H1 (cell line): Measurements from ENCODE around the gene CERS3. TPM values are rescaled to one million over a fixed set of nuclear protein-coding genes. Genes with fewer than 3 reads are reported as not detected.

Experiments used
- CTCF ChIA-PET: fragments of 300-600 bp; sonication (Branson Sonifier 250); formaldehyde crosslinking; loops from one replicate; lab custom pipeline; 2021; ENCODE audit not compliant: partially characterized antibody; lab: Charles Lee
- POLR2A ChIA-PET: fragments of 300-600 bp; sonication (Branson Sonifier 250); formaldehyde crosslinking; loops from one replicate; lab custom pipeline; 2021; ENCODE audit warnings: inconsistent platforms; ENCODE audit not compliant: partially characterized antibody; lab: Charles Lee
- DNase-seq, 2 experiments: peaks; one replicate each; pipeline versions ENCODE4 v3.0.0 to v3.0.0-alpha.2; 2010 to 2022; ENCODE audit warnings: low spot score in 2 of 2, low read depth in 1 of 2, mixed read lengths in 1 of 2
- FAIRE-seq: peaks from 2 replicates; lab custom pipeline; 2011; peaks lifted over from hg19 to GRCh38; lab: Jason Lieb, UNC
- H2AFZ ChIP-seq: 2 replicates; pipeline ENCODE4 v1.8.1; 2012; ENCODE audit warnings: low read length, inconsistent platforms
- H2AK5ac ChIP-seq: 2 replicates; pipeline ENCODE4 v1.6.1; 2013; ENCODE audit warnings: low read depth, low read length
- H2BK120ac ChIP-seq: replicated peaks from 2 replicates; pipeline ENCODE3; 2013; ENCODE audit warnings: low read depth, low read length, inconsistent platforms
- H2BK12ac ChIP-seq: 2 replicates; pipeline ENCODE4 v1.6.1; 2013; ENCODE audit warnings: low read depth, low read length
- H2BK15ac ChIP-seq: 2 replicates; pipeline ENCODE4 v1.6.1; 2013; ENCODE audit warnings: low read length
- H2BK20ac ChIP-seq: 2 replicates; pipeline ENCODE4 v1.6.1; 2013; ENCODE audit warnings: low read length
- H2BK5ac ChIP-seq: 2 replicates; pipeline ENCODE4 v1.6.1; 2013; ENCODE audit warnings: low read depth, low read length
- H3K14ac ChIP-seq: 2 replicates; pipeline ENCODE4 v1.6.1; 2013; ENCODE audit warnings: inconsistent platforms; ENCODE audit not compliant: insufficient read length
- H3K18ac ChIP-seq: 2 replicates; pipeline ENCODE4 v1.6.1; 2013; ENCODE audit warnings: low read length; ENCODE audit errors: extremely low read depth
- H3K23ac ChIP-seq: 2 replicates; pipeline ENCODE4 v1.6.1; 2013; ENCODE audit warnings: inconsistent platforms; ENCODE audit not compliant: insufficient read length
- H3K23me2 ChIP-seq: 2 replicates; pipeline ENCODE4 v1.6.1; 2013; ENCODE audit warnings: low read depth, low read length
- H3K27ac ChIP-seq: 2 replicates; pipeline ENCODE4 v1.6.1; 2011; ENCODE audit warnings: low read depth, low read length, inconsistent platforms
- H3K27me3 ChIP-seq, 4 experiments: replicated peaks in 1 of 4; 1 replicate in 1 of 4; 2 replicates in 3 of 4; pipeline versions ENCODE4 v1.6.1 to v1.8.1; 2011 to 2013; ENCODE audit warnings: low read length in 3 of 4, mild to moderate bottlenecking in 3 of 4, inconsistent platforms in 2 of 4, mixed read lengths in 2 of 4, moderate library complexity in 1 of 4; ENCODE audit not compliant: control insufficient read depth in 3 of 4, insufficient read depth in 3 of 4; ENCODE audit errors: extremely low read depth in 1 of 4
- H3K36me3 ChIP-seq, 4 experiments: 2 replicates each; pipeline versions ENCODE4 v1.6.1 to v1.8.1; 2011 to 2013; ENCODE audit warnings: mild to moderate bottlenecking in 4 of 4, low read length in 3 of 4, moderate library complexity in 2 of 4, control low read depth in 1 of 4, inconsistent platforms in 1 of 4; ENCODE audit not compliant: insufficient read depth in 4 of 4, control insufficient read depth in 2 of 4
- H3K4ac ChIP-seq: replicated peaks from 2 replicates; pipeline ENCODE3; 2013; ENCODE audit warnings: low read length, low read depth, mixed read lengths, inconsistent platforms; ENCODE audit not compliant: insufficient read length
- H3K4me1 ChIP-seq, 4 experiments: replicated peaks in 1 of 4; 1 replicate in 1 of 4; 2 replicates in 3 of 4; pipeline versions ENCODE4 v1.6.1 to v1.8.1; 2011 to 2013; ENCODE audit warnings: low read length in 3 of 4, inconsistent platforms in 2 of 4, mixed read lengths in 1 of 4; ENCODE audit not compliant: insufficient read depth in 4 of 4, control insufficient read depth in 3 of 4
- H3K4me2 ChIP-seq, 2 experiments: 2 replicates each; pipeline versions ENCODE4 v1.6.1 to v1.8.1; 2011 to 2013; ENCODE audit warnings: low read depth in 2 of 2, low read length in 2 of 2, control low read depth in 1 of 2, inconsistent platforms in 1 of 2, mild to moderate bottlenecking in 1 of 2; ENCODE audit not compliant: insufficient read depth in 1 of 2
- H3K4me3 ChIP-seq, 4 experiments: fragments of 200-600, 300-600 bp in 1 of 4; sonication (generic), shearing (Covaris generic), sonication (Bioruptor Twin) in 1 of 4; 2 replicates each; pipeline versions ENCODE4 v1.5.1 to v1.8.1; 2011 to 2016; ENCODE audit warnings: low read length in 4 of 4, low read depth in 3 of 4, control low read depth in 2 of 4, inconsistent platforms in 2 of 4, mild to moderate bottlenecking in 2 of 4, mixed read lengths in 1 of 4, moderate library complexity in 1 of 4; ENCODE audit not compliant: insufficient read depth in 2 of 4; ENCODE audit errors: extremely low read depth in 1 of 4
- H3K56ac ChIP-seq: replicated peaks from 2 replicates; pipeline ENCODE3; 2013; ENCODE audit warnings: low read depth, mild to moderate bottlenecking, mixed read lengths, low read length, inconsistent platforms; ENCODE audit not compliant: insufficient read length
- H3K79me1 ChIP-seq: 2 replicates; pipeline ENCODE4 v1.6.1; 2013; ENCODE audit warnings: low read depth, low read length, control low read depth
- H3K79me2 ChIP-seq, 2 experiments: 2 replicates each; pipeline versions ENCODE4 v1.6.1 to v1.8.1; 2012 to 2013; ENCODE audit warnings: low read length in 2 of 2, mild to moderate bottlenecking in 2 of 2, inconsistent platforms in 1 of 2; ENCODE audit not compliant: insufficient read depth in 2 of 2, control insufficient read depth in 1 of 2
- H3K9ac ChIP-seq, 4 experiments: replicated peaks in 1 of 4; 1 replicate in 1 of 4; 2 replicates in 3 of 4; pipeline versions ENCODE4 v1.6.1 to v1.8.1; 2011 to 2013; ENCODE audit warnings: low read depth in 3 of 4, low read length in 3 of 4, control low read depth in 2 of 4, mild to moderate bottlenecking in 2 of 4, moderate library complexity in 2 of 4, inconsistent platforms in 1 of 4; ENCODE audit errors: extremely low read depth in 1 of 4
- H3K9me3 ChIP-seq, 2 experiments: 2 replicates each; pipeline versions ENCODE4 v1.6.1 to v1.8.1; 2012 to 2013; ENCODE audit warnings: mild to moderate bottlenecking in 2 of 2, moderate library complexity in 2 of 2, control low read depth in 1 of 2, inconsistent platforms in 1 of 2, low read depth in 1 of 2, low read length in 1 of 2, mixed read lengths in 1 of 2; ENCODE audit not compliant: insufficient read depth in 2 of 2
- H4K20me1 ChIP-seq, 2 experiments: replicated peaks in 1 of 2; 2 replicates each; pipeline versions ENCODE3 to v1.8.1; 2011 to 2013; ENCODE audit warnings: inconsistent platforms in 2 of 2, low read length in 2 of 2, mild to moderate bottlenecking in 1 of 2; ENCODE audit not compliant: insufficient read depth in 2 of 2, control insufficient read depth in 1 of 2
- H4K5ac ChIP-seq: 2 replicates; pipeline ENCODE4 v1.6.1; 2013; ENCODE audit warnings: low read length, low read depth, mixed read lengths, inconsistent platforms; ENCODE audit not compliant: insufficient read length
- H4K8ac ChIP-seq: 2 replicates; pipeline ENCODE4 v1.8.0; 2013; ENCODE audit warnings: mild to moderate bottlenecking, moderate library complexity, low read length, inconsistent platforms; ENCODE audit not compliant: insufficient read depth; ENCODE audit errors: extremely low read depth
- H4K91ac ChIP-seq: replicated peaks from 2 replicates; pipeline ENCODE3; 2013; ENCODE audit warnings: low read length, mixed read lengths, inconsistent platforms; ENCODE audit not compliant: insufficient read length
- ASH2L ChIP-seq: fragments of 200-600, 300-600 bp; sonication (generic); IDR thresholded peaks from one replicate; pipeline ENCODE4 v1.7.1; 2017; ENCODE audit warnings: low read length
- BRCA1 ChIP-seq: IDR thresholded peaks from 2 replicates; pipeline ENCODE4 v1.6.1; 2012; ENCODE audit warnings: low read depth, low read length, improper control_type of control experiment
- CBX5 ChIP-seq: fragments of 300-800, 300-1000 bp; sonication (generic); IDR thresholded peaks from 2 replicates; pipeline ENCODE4 v1.7.1; 2016; ENCODE audit warnings: antibody characterized with exemption, low read length, low read depth
- CEBPB ChIP-seq: IDR thresholded peaks from 2 replicates; pipeline ENCODE4 v1.6.1; 2012; ENCODE audit warnings: low read depth, low read length
- CREB1 ChIP-seq: IDR thresholded peaks from 2 replicates; pipeline ENCODE4 v1.6.1; 2012; ENCODE audit warnings: inconsistent platforms
- EZH2 ChIP-seq: fragments of 200-600 bp; sonication (generic); IDR thresholded peaks from 2 replicates; pipeline ENCODE4 v1.7.1; 2012; ENCODE audit warnings: low read depth, mild to moderate bottlenecking, moderate library complexity, low read length, inconsistent platforms; ENCODE audit not compliant: severe bottlenecking
- FOSL1 ChIP-seq: IDR thresholded peaks from 2 replicates; pipeline ENCODE4 v1.6.1; 2011; ENCODE audit warnings: mild to moderate bottlenecking, low read depth, low read length, moderate library complexity; ENCODE audit not compliant: insufficient read depth
- KDM1A ChIP-seq: fragments of 200-600, 300-600 bp; sonication (generic); IDR thresholded peaks from 2 replicates; pipeline ENCODE4 v1.7.1; 2016; ENCODE audit warnings: mild to moderate bottlenecking, low read length, borderline replicate concordance
- KDM4A ChIP-seq: IDR thresholded peaks from one replicate; pipeline ENCODE4 v1.7.1; 2012; ENCODE audit warnings: low read depth, mild to moderate bottlenecking, moderate library complexity, low read length, inconsistent platforms; ENCODE audit not compliant: severe bottlenecking
- KDM5A ChIP-seq: fragments of 200-600 bp; IDR thresholded peaks from 2 replicates; pipeline ENCODE4 v1.7.1; 2012; ENCODE audit warnings: mild to moderate bottlenecking, low read length, inconsistent platforms, mixed read lengths
- NRF1 ChIP-seq: IDR thresholded peaks from 2 replicates; pipeline ENCODE4 v1.6.1; 2011; ENCODE audit warnings: mild to moderate bottlenecking, low read depth, low read length, improper control_type of control experiment
- SIX5 ChIP-seq: IDR thresholded peaks from 2 replicates; pipeline ENCODE4 v1.6.1; 2011; ENCODE audit warnings: mild to moderate bottlenecking, low read depth, low read length
- SP1 ChIP-seq: IDR thresholded peaks from 2 replicates; pipeline ENCODE4 v1.6.1; 2011; ENCODE audit warnings: low read depth, low read length
- TAF7 ChIP-seq: optimal IDR thresholded peaks from 2 replicates; pipeline ENCODE3; 2011; ENCODE audit warnings: low read depth, mild to moderate bottlenecking, inconsistent platforms, low read length, moderate library complexity, borderline replicate concordance
- USF2 ChIP-seq: IDR thresholded peaks from 2 replicates; pipeline ENCODE4 v1.6.1; 2011; ENCODE audit warnings: low read length, improper control_type of control experiment
- ZNF274 ChIP-seq: IDR thresholded peaks from 2 replicates; pipeline ENCODE4 v1.7.0; 2012; ENCODE audit warnings: low read length, borderline replicate concordance; ENCODE audit errors: extremely low read depth
- polyA plus RNA-seq, 7 experiments: library from polyadenylated mRNA; depleted of rRNA in 3 of 7; stranded (reverse) in 5 of 7; unstranded in 2 of 7; fragments of >200 nt in 5 of 7; fragments of 200-250 nt in 2 of 7; gene quantifications; 1 replicate in 5 of 7; 2 replicates in 1 of 7; 4 replicates in 1 of 7; pipeline versions ENCODE4 v1.2.1 to v1.2.3, GENCODE V29; 2011 to 2013; ENCODE audit warnings: missing spikeins in 2 of 7, mixed read lengths in 2 of 7
- total RNA-seq: library from RNA; stranded (reverse); fragmentation: NEBNext Ultra II Directional; extraction: Animal tissue kit (Norgen Biotek cat#: 25700); gene quantifications from 2 replicates; pipeline ENCODE4 v1.2.1, GENCODE V29; 2021

The CERS3 gene
- total and polyA plus RNA-seq, 2 of the 8 experiments (the other 6 are each of a cell fraction or from before 2014, with no cell fraction given) = 0.62 TPM; not detected in 1

- Histone ChIP-seq H2AK5ac (no peak overlapping the region), H4K8ac (no peak overlapping the region), H3K4me1 (no peaks in the 10 kb centered on the region), H2BK15ac (no peak overlapping the region), H3K56ac (no peak overlapping the region), H4K5ac (no peak overlapping the region), H3K23me2 (no peaks in the 10 kb centered on the region), H2BK120ac (no peak overlapping the region), H3K36me3 (no peaks in the 10 kb centered on the region), H2AFZ (no peak overlapping the region), H3K4ac (no peak overlapping the region), H2BK12ac (no peak overlapping the region), H3K18ac (no peak overlapping the region), H3K27me3 (no peaks in the 10 kb centered on the region), H3K4me2 (no peak overlapping the region), H3K4me3 (no peak overlapping the region), H3K9me3 (peaks cover 43 to 59% of the 10 kb centered on the region in 2 experiments; a peak in 3 of 4 replicates), H3K79me2 (no peaks in the 10 kb centered on the region), H3K27ac (no peak overlapping the region), H2BK5ac (no peak overlapping the region), H4K20me1 (no peaks in the 10 kb centered on the region), H3K23ac (no peak overlapping the region), H4K91ac (no peak overlapping the region), H3K9ac (no peak overlapping the region), H3K79me1 (no peaks in the 10 kb centered on the region), H2BK20ac (no peak overlapping the region), H3K14ac (no peak overlapping the region)
- ChIA-PET CTCF (interaction anchor here (1.0 to 1.3 kb wide), 2 partner anchors 14 to 186 kb away, joined by 3 to 4 read pairs; no protein-coding TSS in a partner anchor), POLR2A (no interaction called here)
- FAIRE-seq = no peak
- DNase-seq = no peak
- TF ChIP-seq KDM5A = no peak
- no peak for TF ChIP-seq ASH2L
- TF ChIP-seq KDM1A = no peak
- TF ChIP-seq ZNF274 = no peak
- no peak for TF ChIP-seq CREB1
- no peak for TF ChIP-seq NRF1
- no peak for TF ChIP-seq USF2
- TF ChIP-seq TAF7 = no peak
- no peak for TF ChIP-seq SIX5
- no peak for TF ChIP-seq FOSL1
- no peak for TF ChIP-seq CEBPB
- no peak for TF ChIP-seq CBX5
- no peak for TF ChIP-seq KDM4A
- no peak for TF ChIP-seq SP1
- no peak for TF ChIP-seq EZH2
- no peak for TF ChIP-seq BRCA1
Measured at GRCh38 chr15:100536733-100537132, 8.0 kb upstream of the CERS3 start.
